HUDEP-2 (cell line): ENCODE results near the gene PUS1.

Source experiments
- DNase-seq, 76 experiments: peaks; one replicate each; lab custom pipeline; 2025; ENCODE audit not compliant: unreplicated experiment in 76 of 76; lab: John Stamatoyannopoulos, UW

The PUS1 gene

DNA sequence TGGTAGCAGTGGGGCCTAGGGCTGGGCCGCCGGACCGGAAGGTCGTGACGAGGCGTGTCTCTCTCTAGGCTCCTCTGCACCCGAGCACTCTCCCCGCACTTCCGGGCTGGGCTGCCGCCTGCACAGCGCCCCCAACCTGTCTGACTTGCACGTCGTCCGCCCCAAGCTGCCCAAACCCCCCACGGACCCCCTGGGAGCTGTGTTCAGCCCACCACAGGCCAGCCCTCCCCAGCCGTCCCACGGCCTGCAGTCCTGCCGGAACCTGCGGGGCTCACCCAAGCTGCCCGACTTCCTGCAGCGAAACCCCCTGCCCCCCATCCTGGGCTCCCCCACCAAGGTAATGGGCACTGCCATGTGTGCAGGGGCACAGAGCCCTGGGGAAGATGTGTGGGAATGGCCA lies 13.3 kb upstream of the PUS1 start:
- no peak for DNase-seq

DNA sequence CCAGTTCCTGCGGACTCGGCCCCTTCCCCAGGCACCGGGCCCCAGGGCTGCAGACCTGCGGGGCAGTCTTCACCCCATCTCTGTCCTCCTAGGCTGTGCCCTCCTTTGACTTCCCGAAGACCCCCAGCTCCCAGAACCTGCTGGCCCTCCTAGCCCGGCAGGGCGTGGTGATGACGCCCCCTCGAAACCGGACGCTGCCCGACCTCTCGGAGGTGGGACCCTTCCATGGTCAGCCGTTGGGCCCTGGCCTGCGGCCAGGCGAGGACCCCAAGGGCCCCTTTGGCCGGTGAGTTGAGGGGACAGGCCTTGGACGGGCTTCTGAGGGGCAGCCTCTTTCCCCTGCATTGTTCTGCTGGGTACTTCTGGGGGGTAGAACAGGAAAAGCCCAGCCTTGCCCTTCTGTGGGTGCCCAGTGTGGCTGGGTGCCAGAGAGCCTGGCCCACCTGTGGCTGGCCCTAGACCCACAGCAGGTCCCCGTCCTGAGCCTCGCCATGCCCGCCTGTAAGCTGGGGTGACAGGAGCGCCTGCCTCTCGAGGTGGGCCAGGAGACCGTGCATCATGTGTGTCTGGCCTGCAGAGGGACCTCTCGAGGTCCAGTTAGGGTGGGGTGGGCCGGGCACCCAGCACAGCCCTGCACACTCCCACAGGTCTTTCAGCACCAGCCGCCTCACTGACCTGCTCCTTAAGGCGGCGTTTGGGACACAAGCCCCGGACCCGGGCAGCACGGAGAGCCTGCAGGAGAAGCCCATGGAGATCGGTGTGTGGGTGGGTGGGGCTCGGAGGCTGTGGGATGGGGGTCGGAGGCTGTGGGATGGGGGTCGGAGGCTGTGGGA lies 12.6 kb upstream of the PUS1 start:
- no peak for DNase-seq

DNA sequence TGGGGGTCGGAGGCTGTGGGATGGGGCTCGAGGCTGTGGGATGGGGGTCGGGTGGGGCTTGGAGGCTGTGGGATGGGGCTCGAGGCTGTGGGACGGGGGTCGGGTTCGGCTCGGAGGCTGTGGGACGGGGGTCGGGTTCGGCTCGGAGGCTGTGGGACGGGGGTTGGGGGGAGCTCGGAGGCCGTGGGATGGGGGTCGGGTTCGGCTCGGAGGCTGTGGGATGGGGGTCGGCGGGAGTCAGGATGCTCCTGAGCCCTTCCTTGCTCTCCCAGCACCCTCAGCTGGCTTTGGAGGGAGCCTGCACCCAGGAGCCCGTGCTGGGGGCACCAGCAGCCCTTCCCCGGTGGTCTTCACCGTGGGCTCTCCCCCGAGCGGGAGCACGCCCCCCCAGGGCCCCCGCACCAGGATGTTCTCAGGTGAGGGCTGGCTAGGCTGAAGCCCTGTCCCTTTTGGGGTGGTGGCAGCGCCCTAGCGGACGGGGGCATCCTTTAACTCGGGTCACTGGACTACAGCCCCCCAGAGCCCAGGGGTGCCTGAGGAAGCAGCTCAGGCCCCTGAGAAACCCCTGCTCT lies 11.9 kb upstream of the PUS1 start:
- DNase-seq, result no peak

- no peak for DNase-seq
These were observed 11.3 kb upstream of the PUS1 start for GRCh38 chr12:131917711-131918306.

GRCh38 chr12:131918311-131919050 lies 10.6 kb upstream of the PUS1 start:
- DNase-seq, result no peak

- DNase-seq, result no peak
These were observed 10.1 kb upstream of the PUS1 start for GRCh38 chr12:131919051-131919347.

- DNase-seq, result no peak
These were observed 9.5 kb upstream of the PUS1 start for GRCh38 chr12:131919366-131920156.

- no peak for DNase-seq
These were observed 8.9 kb upstream of the PUS1 start for GRCh38 chr12:131920157-131920508.

- no peak for DNase-seq
These were observed 7.9 kb upstream of the PUS1 start for GRCh38 chr12:131920902-131921840.

GRCh38 chr12:131921866-131922769 lies 7.0 kb upstream of the PUS1 start:
- no peak for DNase-seq

DNA sequence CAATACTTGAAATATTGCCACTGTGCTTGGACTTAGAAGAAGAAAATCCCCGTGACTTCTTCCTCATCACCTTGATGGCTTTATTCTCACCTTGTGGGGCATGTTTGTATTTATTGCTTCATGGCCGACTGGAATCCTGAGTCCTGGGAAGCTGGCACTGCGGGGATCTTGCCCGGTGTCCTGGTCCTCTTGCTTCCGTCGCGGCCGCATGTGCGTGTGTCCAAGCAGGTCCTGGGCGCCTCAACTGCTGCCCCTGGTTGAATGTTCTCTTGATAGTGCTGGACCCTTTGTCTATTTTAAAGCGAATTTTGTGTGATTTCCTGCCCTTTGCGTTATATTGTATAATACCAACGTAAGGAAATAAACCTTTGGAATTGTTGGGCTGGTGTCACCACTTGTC lies 6.3 kb upstream of the PUS1 start:
- no peak for DNase-seq

DNA sequence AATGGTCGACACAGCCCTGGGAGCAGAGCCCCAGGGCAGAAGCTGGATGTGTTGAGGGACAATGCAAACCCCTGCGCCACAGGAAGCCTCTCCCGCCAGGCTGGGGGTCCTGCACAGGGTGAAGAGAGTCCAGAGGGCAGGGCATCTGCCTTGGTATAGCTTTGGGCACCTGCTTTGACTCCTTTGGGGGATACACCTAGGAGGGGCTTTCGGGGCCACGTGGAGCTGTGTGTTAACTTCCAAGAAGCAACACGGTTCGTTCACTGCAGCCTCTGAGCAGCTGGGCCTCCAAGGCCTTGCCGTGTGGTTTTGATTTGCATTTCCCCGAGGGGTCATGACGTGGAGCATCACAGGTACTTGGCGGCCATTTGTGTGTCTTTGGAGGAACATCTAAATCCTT lies 5.8 kb upstream of the PUS1 start:
- no peak for DNase-seq

DNA sequence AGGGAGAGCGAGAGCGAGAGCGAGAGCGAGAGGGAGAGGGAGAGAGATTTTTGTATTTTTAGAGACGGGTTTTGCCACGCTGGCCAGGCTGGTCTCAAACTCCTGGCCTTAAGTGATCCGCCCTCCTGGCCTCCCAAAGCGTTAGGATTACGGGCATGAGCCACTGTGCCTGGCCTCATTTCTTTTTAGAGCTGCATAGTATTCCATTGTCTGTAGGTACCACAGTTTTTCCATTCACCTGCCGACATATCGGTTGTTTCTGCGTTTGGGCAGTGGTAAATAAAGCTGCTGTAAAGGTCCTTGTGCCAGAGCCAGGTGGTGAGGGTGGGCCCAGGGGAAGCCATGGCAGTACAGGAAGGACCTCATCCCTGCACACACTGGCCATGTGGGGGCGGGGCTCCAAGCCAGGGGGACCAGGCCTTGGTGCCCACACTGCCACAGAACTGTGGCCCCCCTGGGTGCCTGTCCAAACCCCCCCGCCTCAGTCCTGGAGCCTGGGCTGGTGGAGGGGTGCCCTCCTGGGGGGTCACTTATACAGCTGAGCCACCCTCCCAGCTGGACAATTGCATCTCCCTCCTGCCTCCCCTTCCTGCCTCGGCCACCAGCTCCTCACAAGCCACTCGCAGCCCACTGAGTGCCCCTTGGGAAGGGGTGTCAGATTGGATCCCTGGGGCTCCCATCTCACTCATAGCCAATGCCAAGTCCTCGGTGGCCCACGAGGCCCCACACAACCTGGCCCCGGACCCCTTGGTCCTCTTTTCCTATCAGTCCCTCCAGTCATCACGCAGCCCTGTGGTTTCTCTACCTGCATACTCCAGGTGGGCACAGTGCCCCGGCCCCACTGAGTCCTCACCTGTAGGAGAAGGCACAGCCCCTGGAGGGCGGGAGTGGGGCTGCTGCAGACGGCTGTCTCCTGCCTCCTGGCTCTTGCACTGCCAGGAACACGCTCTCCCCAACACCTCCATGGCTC lies 1.7 kb upstream of the PUS1 start:
- no peak for DNase-seq

DNA sequence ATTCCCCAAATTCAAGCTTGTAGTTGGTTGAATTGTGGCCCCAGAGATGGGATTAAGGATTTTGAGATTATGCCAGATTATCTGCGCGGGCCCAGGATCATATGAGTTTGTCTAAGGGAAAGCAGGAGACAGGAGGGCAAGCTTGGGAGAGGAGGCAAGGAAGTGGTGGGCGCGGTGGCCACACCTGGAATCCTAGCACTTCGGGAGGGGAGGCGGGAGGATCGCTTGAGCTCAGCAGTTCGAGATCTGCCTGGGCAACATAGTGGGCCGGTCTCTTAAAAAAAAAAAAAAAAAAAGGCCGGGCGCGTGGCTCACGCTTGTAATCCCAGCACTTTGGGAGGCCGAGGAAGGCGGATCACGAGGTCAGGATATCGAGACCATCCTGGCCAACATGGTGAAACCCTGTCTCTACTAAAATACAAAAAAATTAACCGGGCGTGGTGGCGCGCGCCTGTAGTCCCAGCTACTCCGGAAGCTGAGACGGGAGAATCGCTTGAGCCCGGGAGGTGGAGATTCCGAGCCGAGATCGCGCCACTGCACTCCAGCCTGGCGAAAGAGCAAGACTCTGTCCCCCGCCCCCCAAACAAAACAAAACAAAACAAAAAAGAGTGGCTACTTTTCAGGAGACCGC lies 881 bp upstream of the PUS1 start:
- peak in 18 of 76 experiments; percentile 17 to 54 (median 34) for DNase-seq

DNA sequence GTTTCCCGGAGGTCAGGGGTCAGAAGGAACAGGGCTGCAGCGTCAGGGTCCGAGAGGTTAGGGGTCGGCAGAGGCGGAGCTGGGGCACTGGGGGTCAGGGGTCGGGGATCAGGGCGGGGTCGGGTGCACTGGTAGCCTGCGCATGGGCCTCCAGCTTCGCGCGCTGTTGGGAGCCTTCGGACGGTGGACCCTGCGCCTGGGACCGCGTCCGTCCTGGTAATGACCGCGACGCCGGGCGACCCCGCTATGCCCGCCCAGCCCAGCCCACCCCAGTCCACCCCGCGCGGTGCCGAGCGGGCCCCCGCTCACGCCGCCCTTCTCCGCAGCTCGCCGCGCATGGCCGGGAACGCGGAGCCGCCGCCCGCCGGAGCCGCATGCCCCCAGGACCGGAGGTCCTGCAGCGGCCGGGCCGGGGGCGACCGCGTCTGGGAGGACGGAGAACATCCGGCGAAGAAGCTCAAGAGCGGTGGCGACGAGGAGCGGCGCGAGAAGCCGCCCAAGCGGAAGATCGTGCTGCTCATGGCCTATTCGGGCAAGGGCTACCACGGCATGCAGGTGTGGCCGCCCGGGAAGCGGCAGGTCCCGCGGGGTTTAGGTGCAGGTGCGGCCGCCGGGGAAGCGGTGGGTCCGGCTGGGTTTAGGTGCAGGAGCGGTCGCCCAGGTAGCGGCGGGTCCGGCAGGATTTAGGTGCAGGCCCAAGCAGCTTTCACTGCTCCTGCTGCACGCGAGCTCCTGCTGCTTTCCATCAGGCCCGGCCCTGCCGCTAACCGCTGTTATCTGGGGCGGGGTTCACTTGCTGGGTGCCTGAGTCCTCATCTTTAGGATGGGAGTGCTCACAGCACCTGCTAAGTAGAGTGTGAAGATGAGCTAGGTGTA lies 743 bp downstream of the PUS1 start:
- peak in 61 of 76 experiments; percentile 2 to 64 (median 44) for DNase-seq

- no peak for DNase-seq
These were observed 1.4 kb downstream of the PUS1 start for GRCh38 chr12:131930510-131930909.
